ENCODE measurements around the gene PRSS33. TPM values are rescaled to one million over a fixed set of nuclear protein-coding genes. Genes with fewer than 3 reads are reported as not detected.

The PRSS33 gene
- total RNA-seq, 4 donors from 2014 or later = not detected

- 71 to 77% methylated on average over 11 of the region's 11 CpGs for WGBS, 2 donors
- TF ChIP-seq CTCF (IDR thresholded peaks at IDR 0.05) (no peak), EP300 (IDR thresholded peaks at IDR 0.05) (no peak), POLR2A (IDR thresholded peaks at IDR 0.05) (no peak)
- Histone ChIP-seq H3K36me3 (peaks cover 8 to 96% (median 67%) of the 10 kb centered on the region in 3 donors), H3K4me1 (peaks cover 0 to 79% (median 17%) of the 10 kb centered on the region in 4 donors), H3K27ac (peak overlapping the region; percentile 73 to 100 (median 82)), H3K4me3 (peak overlapping the region in 1 of 4 donors; percentile 3), H3K27me3 (no peaks in the 10 kb centered on the region), H3K9me3 (no peaks in the 10 kb centered on the region)
- no peak for DNase-seq (ENCODE audit: low spot score in 2 of 2)
These were observed 18.2 kb downstream of the PRSS33 start for GRCh38 chr16:2769100-2769529.

- TF ChIP-seq POLR2A (IDR thresholded peaks at IDR 0.05) (peak in 1 of 2 donors; percentile 10), CTCF (IDR thresholded peaks at IDR 0.05) (no peak), EP300 (IDR thresholded peaks at IDR 0.05) (peak in 1 of 2 donors; percentile 34)
- DNase-seq (ENCODE audit: low spot score in 2 of 2) = peak; percentile 47 to 66
- H3K4me1 ChIP-seq = peaks cover 0 to 74% (median 17%) of the 10 kb centered on the region in 4 donors
- H3K27me3 ChIP-seq = no peaks in the 10 kb centered on the region
- H3K36me3 ChIP-seq = peaks cover 8 to 96% (median 73%) of the 10 kb centered on the region in 3 donors
- H3K4me3 ChIP-seq = peak overlapping the region in 1 of 4 donors; percentile 3
- WGBS, 2 donors = 57 to 67% methylated on average over 13 to 17 of the region's 17 CpGs
- peak overlapping the region; percentile 73 to 100 (median 82) for H3K27ac ChIP-seq
- H3K9me3 ChIP-seq = no peaks in the 10 kb centered on the region
These were observed 18.8 kb downstream of the PRSS33 start for GRCh38 chr16:2768403-2769089.

DNA sequence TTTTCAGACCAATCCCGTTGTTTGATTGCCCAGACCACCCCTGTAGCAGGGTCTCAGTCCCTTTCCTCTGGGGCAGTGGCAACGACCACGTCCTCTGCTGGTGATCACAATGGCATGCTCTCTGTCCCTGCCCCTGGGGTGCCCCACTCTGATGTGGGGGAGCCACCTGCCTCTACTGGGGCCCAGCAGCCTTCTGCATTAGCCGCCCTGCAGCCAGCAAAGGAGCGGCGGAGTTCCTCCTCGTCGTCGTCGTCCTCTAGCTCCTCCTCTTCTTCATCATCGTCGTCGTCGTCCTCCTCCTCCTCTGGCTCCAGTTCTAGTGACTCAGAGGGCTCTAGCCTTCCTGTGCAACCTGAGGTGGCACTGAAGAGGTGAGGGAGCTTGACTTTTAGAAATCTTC lies 19.5 kb downstream of the PRSS33 start:
- TF ChIP-seq EP300 (IDR thresholded peaks at IDR 0.05) (no peak), POLR2A (IDR thresholded peaks at IDR 0.05) (no peak), CTCF (IDR thresholded peaks at IDR 0.05) (no peak)
- DNase-seq (ENCODE audit: low spot score in 2 of 2) = no peak
- peaks cover 12 to 96% (median 77%) of the 10 kb centered on the region in 3 donors for H3K36me3 ChIP-seq
- no peak overlapping the region for H3K4me3 ChIP-seq
- no peaks in the 10 kb centered on the region for H3K9me3 ChIP-seq
- WGBS, 2 donors = 58 to 60% methylated on average over 14 of the region's 14 CpGs
- peaks cover 0 to 67% (median 17%) of the 10 kb centered on the region in 4 donors for H3K4me1 ChIP-seq
- no peaks in the 10 kb centered on the region for H3K27me3 ChIP-seq
- H3K27ac ChIP-seq = peak overlapping the region in 3 of 4 donors; percentile 73 to 100 (median 92)

DNA sequence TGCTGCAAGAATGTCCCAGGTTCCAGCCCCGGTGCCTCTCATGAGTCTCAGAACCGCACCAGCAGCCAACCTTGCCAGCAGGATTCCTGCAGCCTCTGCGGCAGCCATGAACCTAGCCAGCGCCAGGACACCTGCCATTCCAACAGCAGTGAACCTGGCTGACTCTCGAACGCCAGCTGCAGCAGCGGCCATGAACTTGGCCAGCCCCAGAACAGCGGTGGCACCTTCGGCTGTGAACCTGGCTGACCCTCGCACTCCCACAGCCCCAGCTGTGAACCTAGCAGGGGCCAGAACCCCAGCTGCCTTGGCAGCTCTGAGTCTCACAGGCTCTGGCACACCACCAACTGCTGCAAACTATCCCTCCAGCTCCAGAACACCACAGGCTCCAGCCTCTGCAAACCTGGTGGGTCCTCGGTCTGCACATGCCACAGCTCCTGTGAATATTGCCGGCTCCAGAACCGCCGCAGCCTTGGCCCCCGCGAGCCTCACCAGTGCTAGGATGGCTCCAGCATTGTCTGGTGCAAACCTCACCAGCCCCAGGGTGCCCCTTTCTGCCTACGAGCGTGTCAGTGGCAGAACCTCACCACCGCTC lies 20.1 kb downstream of the PRSS33 start:
- TF ChIP-seq EP300 (IDR thresholded peaks at IDR 0.05) = no peak
- TF ChIP-seq CTCF (IDR thresholded peaks at IDR 0.05) = no peak
- no peak for TF ChIP-seq POLR2A (IDR thresholded peaks at IDR 0.05)
- Histone ChIP-seq H3K4me3 (no peak overlapping the region), H3K36me3 (peaks cover 19 to 100% (median 82%) of the 10 kb centered on the region in 3 donors), H3K27me3 (no peaks in the 10 kb centered on the region), H3K27ac (peak overlapping the region in 3 of 4 donors; percentile 73 to 100 (median 92)), H3K4me1 (peaks cover 0 to 61% (median 17%) of the 10 kb centered on the region in 4 donors), H3K9me3 (no peaks in the 10 kb centered on the region)
- DNase-seq (ENCODE audit: low spot score in 2 of 2) = no peak
- WGBS, 2 donors = 80 to 85% methylated on average over 11 to 19 of the region's 19 CpGs
